GM18498 (cell line): Measurements from ENCODE around the gene DLX5.

Source experiments
- ATAC-seq: cut with Tn5 transposase; IDR thresholded peaks from one replicate; pipeline ENCODE4 v1.9.1; 2021; ENCODE audit warnings: mild to moderate bottlenecking, moderate library complexity; ENCODE audit not compliant: unreplicated experiment

DLX5 gene

GRCh38 chr7:97018791-97019531 is 5.7 kb downstream of the DLX5 start:
- no peak for ATAC-seq

DNA sequence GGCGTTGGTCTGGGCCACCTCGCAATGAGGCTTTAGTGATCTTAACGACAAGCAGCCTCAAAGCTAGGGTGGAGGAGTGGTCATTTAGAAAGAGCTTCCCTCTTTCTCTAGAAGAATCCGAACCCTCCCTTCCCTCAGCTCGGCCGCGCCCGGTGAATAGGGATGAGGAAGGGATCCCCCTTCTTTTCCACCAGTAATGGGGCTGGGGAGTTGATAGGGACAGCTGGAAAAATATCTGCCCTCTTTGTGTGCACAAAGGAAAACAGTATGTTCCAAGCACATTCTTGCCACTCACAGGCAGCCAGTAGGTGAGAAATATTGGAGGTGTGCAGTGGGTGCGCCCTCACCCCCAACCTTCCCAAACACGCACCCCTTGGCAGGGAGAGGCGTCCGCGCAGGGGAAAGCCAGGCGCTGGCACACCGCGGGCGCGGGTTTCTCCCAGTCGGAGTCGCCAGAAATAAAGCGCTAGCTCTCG is 6.5 kb downstream of the DLX5 start:
- no peak for ATAC-seq

DNA sequence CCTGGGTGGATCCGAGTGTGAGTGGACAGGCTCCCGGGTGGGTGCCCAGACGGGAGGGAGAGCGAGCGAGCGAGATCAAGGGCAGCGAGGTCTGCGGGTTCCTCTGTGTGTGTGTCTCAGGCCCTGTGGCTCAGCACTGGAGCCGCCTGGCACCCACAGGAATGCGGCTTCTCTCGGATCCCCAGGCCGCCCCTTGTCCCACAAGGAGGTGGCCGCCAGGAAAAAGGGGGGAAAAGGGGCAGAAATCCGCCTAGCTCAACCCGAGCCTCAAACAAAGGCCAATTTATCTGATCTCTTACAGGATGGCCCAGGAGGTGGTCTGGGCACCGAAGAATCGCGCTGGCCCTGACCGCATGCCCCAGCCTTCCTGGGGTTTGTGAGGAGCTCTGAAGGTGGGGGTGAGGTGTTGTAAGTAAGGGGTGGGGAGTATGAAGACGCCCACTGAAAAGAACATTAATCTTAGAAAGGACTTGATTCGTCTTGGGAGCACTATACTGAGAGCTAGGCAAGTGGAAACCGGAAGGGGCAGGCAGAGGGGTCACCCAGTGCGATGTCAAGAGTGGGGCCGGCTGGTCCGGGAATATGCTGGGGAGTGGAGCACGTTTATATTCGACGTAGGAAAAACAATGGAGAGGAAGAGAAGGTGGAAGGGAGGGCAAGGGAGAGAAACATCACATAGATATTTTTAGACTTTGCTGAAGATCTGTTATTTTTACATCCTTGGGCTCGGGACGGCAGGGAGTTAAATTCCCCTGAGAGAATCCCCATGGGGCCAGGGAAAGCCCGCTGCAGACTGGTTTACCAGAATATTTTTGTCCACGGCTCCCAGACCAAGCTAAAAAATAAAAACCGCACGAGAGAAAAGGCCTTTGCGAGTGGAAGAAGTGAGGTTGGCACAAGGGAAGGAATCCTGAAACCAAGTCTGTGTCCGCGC is 7.2 kb downstream of the DLX5 start:
- ATAC-seq, result no peak

GRCh38 chr7:97016381-97017191 is 8.0 kb downstream of the DLX5 start:
- ATAC-seq, result no peak

DNA sequence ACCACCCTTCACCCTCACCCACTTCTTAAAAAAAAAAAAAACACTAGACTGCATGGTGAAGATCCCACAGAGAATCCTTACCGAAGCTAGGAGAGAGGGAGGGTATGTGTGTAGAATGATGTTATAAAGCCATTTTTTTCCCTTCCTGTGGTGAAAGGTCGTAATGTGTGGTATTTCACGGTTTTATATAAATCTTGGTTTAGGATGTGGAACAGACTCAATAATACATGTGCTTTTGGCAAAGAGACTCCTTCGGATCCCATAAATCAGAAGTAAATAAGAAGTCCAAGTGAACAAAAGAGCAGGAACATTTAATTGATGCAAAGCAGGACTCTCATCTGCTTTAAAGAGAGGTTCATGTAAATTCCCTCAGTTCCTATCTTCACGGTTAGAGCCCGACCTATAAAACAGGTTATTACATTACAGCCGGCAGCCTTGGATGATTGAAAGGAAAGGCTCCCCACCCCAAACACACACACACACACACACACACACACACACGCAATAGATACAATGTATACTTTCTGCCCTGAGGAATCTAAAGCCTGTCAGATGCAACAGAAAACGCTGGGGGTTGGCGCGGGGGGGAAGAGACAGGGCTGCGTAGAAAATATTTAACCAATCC is 8.8 kb downstream of the DLX5 start:
- no peak for ATAC-seq

- ATAC-seq, result no peak
These were observed 9.4 kb downstream of the DLX5 start for GRCh38 chr7:97015279-97015678.

DNA sequence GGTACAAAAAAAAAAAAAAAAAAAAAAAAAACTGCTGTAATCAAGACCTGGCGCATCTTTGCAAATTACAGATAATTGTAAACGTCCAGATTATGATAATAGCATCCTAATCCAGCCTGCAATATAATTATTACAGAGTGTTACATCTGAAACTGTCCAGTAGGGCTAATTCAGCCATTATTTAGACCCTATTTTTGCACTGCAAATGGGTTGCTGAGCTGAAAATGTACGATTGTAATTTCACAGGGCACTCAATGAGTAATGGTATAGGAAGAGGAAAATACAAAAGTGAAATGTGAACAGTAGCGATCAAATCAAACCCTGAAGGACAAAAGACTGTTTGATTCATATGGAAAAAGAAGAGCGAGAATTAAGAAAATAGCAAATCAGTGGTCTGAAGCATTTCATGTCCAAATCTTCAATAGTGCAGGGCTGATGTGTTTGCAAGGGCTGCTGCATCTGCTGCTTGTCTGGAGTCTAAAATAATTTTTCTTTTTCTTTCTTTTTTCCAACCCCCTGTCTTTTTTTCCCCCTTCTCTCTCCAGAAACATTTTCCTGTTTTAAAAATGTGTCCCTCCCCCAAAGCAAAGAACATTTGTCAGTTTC is 10.4 kb downstream of the DLX5 start:
- ATAC-seq, result no peak

DNA sequence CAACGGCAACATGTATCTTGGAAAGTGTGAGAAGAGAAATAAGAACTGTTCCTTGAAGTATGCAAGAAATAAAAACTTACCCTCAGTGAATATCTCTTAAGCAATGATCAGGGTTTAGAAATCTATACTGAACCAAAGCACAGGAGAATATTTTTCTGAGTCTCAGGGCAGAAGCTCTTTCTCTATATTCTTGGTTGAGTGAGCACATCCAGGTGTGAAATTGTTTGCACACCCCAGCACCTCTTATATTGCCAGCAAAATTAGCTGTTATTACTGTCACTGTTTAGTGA is 10.8 kb downstream of the DLX5 start:
- ATAC-seq, result no peak

DNA sequence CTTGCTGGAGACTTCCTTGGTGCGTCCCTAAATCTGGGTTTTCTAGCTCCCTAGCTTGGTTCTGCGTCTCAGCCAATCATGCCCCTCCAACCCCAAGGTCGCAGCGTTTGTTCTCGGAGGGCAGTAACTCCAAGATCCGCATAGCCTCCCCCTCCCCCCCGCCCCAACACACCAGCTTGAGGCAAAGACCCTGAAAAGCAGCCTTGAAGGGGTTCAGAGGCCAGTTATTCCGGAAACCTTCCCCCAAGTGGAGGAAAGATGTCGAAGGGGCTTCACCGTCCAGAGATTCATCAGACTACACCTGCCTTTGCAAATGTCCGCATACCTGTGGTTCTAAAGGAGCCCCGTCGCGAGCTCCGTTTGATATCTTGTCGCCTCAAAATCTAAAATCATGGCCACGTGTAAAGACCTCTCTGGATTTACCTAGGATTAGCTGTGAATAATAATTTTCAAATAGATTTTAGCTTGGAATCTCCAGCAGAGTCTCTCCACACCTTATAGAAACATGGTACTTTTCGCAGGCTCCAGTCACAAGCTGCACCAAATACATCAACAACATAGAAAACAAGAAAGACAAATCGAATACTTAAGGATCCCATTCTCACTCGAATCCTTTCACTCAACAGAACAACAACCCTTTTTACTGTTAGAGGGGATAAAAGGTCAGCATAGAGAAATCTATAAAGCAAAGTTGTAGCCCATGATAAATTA is 11.3 kb downstream of the DLX5 start:
- ATAC-seq, result no peak

DNA sequence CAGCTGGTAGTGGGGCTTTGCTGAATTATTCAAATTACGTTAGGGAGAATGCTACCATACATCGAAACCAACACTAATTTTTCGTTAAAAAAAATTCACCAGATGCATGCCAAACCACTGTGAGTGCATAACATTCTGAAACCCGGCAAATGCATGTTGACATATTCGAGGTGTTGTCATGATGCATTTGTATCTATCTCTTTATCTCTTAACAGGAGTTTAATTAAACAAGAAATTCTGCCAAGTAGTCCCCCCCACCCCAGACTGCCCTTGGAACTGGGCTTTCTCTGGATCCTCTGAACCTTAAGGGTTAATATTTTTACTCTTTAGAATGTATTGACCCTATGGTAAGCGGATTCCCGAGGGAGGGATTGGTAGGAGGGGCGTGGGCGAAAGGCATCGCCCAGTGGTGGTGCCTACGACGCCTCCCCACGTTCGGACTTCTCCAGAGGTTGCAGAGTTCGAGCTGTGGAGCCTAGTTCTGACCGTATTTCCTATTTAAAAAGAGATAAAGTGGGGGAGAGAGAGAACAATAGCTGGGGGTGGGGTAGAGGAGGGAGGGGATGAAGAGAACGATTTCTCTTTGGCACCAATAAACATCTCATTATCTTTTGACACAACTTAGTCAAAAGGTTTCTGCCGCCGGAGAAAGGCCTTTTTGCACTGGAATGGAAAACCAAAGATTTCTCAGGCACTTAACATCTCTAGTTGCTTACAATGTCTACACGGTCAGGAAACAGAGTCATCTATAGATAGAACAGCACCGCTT is 12.1 kb downstream of the DLX5 start:
- no peak for ATAC-seq

DNA sequence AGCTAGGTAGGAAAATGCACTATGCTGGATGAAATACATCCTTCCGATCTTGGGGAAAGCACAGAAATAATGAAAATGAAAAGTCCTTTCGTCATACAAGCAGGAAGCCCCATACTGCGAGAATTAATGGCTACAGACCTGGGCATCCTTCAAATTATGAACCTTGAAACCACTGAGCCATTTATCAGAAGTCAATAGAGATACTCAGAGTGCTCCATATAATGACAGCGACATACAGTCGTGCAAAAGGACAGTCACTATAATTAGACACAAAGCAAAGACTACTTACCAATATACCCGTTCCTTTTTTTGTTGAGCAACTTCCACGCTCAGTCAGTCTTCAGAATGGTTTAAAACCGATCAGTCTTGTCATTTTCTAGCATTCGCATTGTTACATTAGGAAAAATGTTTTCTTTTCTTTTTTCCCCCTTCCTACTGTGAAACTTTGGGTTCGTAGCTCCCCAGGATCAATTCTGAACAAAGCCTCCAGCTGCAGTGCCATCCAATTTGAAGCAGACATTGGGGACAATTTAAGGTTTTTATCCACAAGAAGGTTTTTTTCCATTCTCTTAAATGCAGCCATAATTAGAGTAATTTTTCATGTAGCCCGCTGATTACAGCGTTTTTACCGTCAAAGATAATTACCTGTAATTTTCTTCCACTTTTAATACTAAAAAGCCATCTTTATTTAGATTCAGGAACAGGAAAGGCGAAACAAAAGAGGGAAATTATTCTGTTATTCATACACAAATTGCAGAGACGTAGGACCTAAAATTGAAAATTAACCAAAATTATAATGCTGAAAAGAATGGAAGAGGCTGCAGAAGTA is 12.9 kb downstream of the DLX5 start:
- no peak for ATAC-seq

GRCh38 chr7:97011104-97011503 is 13.5 kb downstream of the DLX5 start:
- no peak for ATAC-seq

DNA sequence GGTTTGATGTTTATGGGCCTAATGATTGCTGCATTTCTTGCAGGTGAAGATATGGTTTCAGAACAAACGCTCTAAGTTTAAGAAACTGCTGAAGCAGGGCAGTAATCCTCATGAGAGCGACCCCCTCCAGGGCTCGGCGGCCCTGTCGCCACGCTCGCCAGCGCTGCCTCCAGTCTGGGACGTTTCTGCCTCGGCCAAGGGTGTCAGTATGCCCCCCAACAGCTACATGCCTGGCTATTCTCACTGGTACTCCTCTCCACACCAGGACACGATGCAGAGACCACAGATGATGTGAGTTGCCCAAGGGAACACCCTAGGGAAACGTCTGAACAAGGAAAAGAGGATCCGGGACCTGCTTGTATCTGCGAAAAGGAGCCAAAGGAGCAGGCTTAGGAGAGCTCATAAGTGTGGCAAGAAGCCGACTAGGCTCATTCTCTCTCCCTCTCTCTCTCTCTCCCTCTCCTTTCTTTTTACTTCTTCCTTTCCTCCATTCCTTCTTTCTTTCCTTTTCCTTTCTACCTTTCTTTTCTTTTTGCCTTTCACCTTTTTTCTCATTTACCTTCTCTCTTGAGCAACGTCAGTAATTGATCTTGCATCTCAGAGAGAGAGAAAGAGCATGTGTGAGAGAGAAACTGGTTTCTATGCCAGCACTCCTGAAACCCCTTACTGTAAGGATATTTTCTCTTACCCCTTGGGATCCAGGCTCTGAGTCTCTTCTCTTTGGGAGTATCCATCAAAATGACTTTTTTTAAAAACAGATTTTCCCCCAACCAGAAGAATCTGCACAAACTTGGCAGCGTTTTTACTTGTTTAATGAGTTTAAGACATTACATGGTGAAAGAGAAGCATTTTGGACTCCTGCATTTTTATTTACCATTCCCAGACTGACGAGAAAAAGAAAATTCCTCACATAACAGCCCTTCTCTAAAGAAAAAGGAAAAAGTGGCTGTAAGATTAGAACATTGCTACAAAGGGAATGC is 14.6 kb downstream of the DLX5 start:
- no peak for ATAC-seq

DNA sequence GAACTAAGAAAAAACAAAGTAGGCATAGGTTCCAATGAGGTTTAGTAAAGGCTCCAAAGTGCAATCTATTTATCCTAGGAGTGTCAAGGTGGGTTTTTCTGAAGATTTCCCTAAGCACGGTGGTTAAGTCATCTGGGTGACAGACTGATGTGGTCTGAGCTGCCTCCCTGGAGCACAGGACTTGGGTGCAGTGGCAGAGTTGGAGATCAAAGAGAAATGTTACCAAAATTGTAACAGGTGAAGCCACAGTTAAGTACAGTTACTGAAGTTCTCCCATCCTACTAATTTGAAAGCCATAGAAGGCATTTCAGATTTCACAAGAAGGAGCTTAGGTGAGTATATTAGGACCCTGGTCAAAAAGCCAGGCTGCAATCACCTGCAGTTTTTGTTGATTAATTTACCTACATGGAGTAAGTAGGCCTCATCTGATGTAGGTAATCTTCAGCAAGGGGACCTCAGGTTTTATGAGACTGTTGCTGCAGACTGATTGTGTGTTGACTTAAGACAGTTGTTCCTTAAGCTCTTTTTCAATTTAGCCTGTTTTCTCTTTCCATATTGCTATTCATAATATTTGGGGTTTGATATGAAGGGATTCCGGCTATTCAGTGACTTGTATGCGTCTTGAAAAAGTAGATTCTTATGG is 16.2 kb downstream of the DLX5 start:
- ATAC-seq, result no peak

- ATAC-seq, result no peak
These were observed 17.1 kb downstream of the DLX5 start for GRCh38 chr7:97007583-97007861.

DNA sequence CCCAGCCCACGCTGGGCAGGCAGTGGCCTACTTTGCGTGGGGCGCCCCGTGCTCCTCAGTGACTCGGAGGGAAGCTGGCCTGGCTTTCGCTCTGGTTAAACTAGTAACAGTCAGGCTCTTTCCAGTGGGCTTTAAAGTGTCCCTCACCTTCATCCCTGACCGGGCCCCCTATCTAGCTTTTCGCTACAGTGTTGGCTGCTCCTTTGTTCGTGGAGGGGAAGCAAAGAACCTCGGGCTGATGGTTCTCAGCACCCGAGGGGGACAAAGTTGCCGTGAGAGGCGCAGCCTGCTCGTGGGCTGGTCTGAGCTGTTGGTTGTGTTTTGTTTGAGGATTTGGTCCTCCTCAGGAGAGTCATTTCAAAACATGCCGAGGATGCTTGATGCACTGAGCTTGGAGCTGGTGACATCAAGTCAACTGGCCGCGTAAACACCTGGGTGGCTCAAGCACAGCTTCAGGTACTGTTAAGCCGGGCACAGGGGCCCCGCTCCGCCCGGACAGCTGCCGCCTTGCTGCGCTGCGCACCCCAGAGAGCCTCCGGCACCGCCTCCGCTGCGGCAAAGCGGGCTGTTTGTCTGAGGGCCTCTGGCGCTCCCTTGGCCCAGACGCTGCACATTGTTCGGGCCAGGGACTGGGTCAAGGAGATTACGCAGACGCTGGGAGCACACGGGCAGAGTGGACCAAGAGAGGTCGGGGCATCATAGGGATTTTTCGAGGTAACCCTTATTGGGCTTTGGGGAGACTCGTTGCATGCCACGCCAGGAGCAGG is 17.6 kb downstream of the DLX5 start:
- ATAC-seq, result no peak
